Stimulated activated CD4-positive, alpha-beta T cell treated with anti-CD3 and anti-CD28 coated beads, Interleukin-4, amount 100 ng/mL, for 1 hour (primary cell): ENCODE measurements around the gene UBD.

ENCODE experiments used
- DNase-seq: peaks from one replicate; pipeline ENCODE4 v3.0.0-alpha.2; 2020

UBD gene

DNA sequence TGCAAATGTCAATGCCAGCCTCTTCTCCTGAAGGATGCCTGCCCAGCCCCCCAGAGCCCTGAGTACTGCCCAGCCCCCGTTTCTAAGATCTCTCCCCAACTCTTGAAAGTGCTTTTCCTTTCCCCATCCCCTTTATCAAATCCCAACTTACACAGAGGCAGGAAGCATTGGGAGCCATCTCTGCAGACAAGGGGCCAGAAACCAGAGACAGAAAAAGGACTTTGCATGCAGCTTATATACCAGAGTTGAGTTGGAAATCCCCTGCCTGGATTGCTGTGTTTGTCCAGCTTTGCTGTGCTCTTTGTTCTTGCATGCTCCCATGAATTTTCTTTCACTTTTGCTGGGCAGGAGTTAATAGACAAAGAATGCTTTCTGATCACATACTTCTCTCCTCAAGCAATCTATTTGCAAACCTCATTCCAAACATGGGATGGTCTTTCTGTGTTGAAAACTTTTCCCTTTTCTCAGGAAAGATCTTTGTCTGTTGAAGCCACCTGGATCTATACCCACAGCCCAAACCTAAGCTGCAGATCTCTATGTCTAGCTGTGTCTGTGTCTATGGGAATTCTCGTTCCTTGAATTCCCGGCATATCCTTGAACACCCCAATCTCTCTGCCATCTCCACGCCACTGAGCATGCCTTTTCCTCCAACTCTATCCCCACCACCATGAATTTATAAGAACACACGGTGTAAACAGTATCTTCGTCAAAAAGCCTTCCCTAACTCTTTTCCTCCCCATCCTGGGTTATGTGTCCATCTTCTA is at the start of gene UBD:
Gene UBD (minus strand): TSS at position 209 of the 764 bp plus-strand sequence. CDS start 31 bp downstream, at position 178.
- no peak for DNase-seq

DNA sequence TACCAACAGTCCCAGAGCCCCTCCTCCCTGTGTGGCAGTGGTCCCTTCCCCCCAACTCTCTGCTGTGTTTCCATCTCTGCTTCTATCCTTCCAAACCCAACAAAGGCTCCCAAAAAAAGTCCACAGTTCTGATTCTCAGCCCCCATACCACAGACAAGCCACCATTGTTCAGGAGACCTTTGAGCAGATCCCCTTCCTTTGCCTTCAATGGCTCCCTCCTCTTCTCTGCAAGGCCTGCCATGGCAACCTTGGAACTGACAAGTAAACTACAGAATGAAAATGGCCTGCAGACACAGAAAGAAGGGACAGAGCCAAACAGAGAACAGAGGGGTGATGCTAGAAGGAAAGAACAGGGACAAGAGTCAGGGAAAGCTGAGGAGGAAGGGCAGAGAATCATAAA is 48.6 kb upstream of the UBD start:
- DNase-seq = no peak

DNA sequence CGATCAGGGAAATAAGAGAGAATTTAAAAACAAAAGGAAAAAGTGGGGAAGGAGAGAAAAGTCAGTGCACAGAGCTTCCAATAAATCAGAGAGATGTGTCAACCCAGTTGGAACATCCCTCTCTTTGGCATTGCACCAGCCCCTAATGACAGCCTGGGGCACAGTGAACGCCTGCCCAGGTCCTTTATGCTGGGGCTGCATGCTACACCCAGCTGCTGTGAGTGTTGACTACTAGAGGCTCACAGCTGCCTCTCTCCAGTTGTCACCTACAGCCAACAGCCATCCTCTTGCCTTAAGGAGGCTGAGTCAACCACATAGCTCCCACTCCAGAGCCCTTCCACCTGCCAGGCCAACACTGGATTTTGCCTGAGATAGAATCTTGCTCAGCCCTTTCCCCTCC is 44.4 kb upstream of the UBD start:
- DNase-seq = no peak

GRCh38 chr6:29603456-29603855 is 43.9 kb upstream of the UBD start:
- no peak for DNase-seq

GRCh38 chr6:29602564-29603361 is 43.2 kb upstream of the UBD start:
- no peak for DNase-seq

DNA sequence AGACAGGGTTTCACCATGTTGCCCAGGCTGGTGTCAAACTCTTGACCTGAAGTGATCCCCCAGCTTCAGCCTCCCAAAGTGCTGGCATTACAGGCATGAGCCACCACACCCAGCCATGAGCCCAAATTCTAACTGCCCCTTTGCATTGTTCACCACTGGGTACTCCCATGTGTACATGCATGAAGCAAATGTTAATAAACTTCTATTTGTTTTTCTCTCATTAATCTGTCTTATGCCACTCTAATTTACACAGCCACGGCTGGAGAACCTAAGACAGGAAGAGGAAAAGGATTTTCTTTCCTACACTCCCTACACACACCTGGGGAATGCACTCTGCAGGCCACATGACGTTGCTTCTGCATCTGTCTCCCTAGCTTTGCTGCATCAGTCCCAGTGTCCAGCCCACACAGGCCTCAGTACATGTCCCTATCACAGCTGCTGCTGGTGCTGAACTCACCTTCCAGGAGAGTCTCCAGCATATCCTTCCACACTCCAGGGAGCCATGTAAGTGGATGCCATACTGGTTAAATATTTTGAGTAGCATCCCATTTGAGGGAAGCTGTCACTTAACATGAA is 38.7 kb upstream of the UBD start:
- DNase-seq = no peak

DNA sequence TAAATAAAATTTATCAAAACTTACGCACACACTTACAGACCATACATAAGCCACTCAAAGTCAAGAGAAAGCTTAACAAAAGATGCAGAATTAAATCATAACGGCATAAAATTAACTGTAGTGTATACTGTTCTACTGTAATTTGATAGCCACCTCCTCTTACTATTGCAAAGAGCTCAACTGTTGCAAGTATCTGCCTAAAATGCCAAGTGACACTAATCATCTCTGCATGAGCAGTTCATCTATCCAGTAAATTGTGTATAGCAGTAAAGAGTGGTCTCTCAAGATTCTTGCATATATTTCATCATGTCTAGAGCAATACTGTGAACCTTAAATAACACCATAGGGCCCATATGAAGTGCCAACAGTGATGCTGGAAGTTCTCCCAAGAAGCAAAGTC is 37.7 kb upstream of the UBD start:
- no peak for DNase-seq

- no peak for DNase-seq
These were observed 36.9 kb upstream of the UBD start for GRCh38 chr6:29596381-29596900.

- no peak for DNase-seq
These were observed 33.8 kb upstream of the UBD start for GRCh38 chr6:29593199-29593855.

GRCh38 chr6:29591677-29592076 is 32.1 kb upstream of the UBD start:
- DNase-seq = no peak

GRCh38 chr6:29590218-29590808 is 30.8 kb upstream of the UBD start:
- no peak for DNase-seq

- peak; percentile 33 for DNase-seq
These were observed 30.0 kb upstream of the UBD start for GRCh38 chr6:29589423-29590048.

GRCh38 chr6:29584821-29585220 is 25.3 kb upstream of the UBD start, which contains the start of gene OR2H2:
Gene OR2H2, plus strand, starts transcription at chr6:29585121. Its CDS starts 2,824 bp downstream, at chr6:29587945.
- DNase-seq = no peak

DNA sequence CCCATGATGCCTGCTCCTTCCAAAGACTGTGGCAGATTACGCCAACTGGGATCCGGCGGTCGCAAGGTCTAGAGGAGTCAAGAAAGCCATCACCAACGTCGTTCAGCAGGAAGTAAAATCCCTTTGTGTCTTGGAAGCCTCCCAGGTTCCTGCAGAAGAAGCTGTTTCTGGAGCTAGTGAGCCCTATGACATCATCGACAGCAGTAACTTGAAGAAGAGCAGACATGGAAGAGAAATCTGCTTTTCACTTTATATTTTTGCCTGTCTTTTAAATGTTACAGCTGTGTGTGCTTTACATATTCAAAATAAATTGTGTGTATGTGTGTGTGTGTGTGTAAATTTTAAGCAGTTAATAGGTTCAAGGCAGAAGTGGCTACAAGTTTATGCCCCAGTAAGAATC is 18.0 kb upstream of the UBD start:
- DNase-seq = no peak

- DNase-seq = no peak
These were observed 16.5 kb upstream of the UBD start for GRCh38 chr6:29576056-29576455.

DNA sequence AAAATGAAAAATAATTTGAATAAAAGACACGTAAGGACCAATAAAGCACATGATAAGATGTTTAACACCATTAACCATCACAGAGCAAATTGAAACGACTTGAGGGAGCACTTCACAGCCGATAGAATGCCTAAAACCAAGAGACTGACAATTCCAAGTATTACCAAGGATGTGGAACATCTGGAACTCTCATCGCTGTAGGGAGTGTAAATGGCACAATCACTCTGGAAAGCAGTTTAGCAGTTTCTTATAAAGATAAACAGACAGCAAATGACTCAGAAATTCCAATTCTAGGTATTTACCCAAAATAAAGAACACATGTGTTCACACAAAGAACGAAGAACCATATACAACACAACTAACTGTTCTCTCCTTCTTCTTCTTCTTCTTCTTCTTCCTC is 8.5 kb upstream of the UBD start:
- no peak for DNase-seq

- DNase-seq = no peak
These were observed 8.0 kb upstream of the UBD start for GRCh38 chr6:29567541-29567940.

DNA sequence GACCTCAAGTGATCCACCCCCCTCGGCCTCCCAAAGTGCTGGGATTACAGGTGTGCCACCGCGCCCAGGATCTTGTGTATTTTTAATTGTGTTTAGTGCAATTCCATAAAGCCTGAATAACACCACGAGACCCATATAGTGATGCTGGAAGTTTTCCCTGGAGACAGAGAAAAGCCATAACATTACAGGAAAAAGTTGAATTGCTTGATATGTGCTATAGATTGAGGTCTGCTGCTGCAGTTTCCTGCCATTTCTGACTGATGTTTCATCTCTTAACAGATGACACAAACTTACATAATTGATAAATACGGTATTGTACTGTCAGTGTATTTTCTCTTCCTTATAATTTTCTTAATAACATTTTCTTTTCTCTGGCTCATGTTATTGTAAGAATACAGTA is 7.3 kb upstream of the UBD start:
- no peak for DNase-seq

DNA sequence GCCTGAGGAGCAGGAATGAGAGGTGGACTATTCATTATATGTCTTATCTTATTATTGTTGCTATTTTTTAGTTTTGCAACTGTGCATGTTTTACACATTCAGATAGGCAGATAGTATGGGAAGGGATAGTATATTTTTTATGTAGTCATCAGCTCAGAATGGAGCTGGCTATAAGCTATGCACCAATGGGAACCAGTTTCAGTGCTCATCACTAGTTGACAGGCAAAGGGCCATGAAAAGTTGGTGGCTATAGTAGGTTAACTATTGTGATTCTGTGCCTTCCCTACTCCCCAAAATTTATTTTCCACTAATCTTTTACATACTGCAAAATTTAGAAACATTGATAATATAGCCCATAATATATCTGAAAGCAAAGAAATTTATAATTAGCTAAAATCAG is 5.3 kb upstream of the UBD start:
- no peak for DNase-seq

DNA sequence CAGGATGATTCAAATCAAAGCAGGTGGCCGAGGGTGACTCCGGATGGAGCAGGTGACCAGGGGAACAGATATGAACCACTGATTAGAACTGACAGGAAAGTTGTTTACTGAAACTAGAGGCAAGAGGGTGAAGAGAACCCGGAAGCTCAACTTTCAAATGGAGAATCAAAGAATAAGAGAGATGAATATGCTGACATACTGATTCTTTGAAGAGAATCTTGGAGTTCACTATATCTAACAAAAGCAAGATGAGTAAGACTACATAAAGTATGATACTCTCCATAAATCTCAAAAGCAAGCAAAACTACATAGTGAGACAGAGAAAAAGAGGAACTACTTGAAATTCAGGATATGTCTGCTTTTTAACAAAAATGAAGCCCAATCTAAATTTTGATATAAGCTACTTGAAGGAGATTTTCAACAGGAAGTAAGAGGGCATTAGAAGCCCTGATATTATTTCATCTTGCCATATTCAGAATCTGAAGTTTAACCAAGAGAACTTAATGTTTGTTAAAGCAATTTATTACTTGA is 4.0 kb upstream of the UBD start:
- DNase-seq = no peak

GRCh38 chr6:29561606-29562181 is 2.2 kb upstream of the UBD start:
- DNase-seq = no peak

- no peak for DNase-seq
These were observed 1.6 kb upstream of the UBD start for GRCh38 chr6:29561091-29561490.
